K562 (cell line): Measurements from ENCODE around the gene STK17A. TPM values are rescaled to one million over a fixed set of nuclear protein-coding genes. Genes with fewer than 3 reads are reported as not detected.

Experiments
- ATAC-seq: fragments of 200-7000 bp; cut with Tn5 transposase; 3 replicates; pipeline ENCODE4 v1.9.1; 2020; ENCODE audit warnings: moderate library complexity
- BruUV-seq: library from RNA; stranded (reverse); fragments of 400-500 nt; replicated peaks from 2 replicates; lab custom pipeline; 2021; lab: Mats Ljungman, UMichigan
- CTCF ChIA-PET: fragments of 300-600 bp; formaldehyde crosslinking; extraction: SDS; loops from one replicate; lab custom pipeline; 2021; ENCODE audit warnings: low intra/inter-chr PET ratio; lab: Yijun Ruan, JAX
- POLR2A ChIA-PET: fragments of 300-600, 350-650 bp; sonication (Branson Sonifier 250); formaldehyde crosslinking; extraction: SDS; loops from one replicate; lab custom pipeline; 2021; ENCODE audit warnings: antibody characterized with exemption, inconsistent platforms; lab: Yijun Ruan, JAX
- DNase-seq, 4 experiments: peaks; one replicate each; pipeline versions ENCODE4 v3.0.0 to v3.0.0-alpha.2; 2011 to 2018; ENCODE audit warnings: low spot score in 3 of 4, mixed read lengths in 3 of 4; ENCODE audit errors: extremely low read depth in 1 of 4
- FAIRE-seq: peaks from 2 replicates; lab custom pipeline; 2011; peaks lifted over from hg19 to GRCh38; lab: Jason Lieb, UNC
- H2AFZ ChIP-seq: 2 replicates; pipeline ENCODE4 v1.6.0; 2011; ENCODE audit warnings: low read depth, low read length, control low read depth, inconsistent platforms
- H3K27ac ChIP-seq: fragments of 200-600 bp; 3 replicates; pipeline ENCODE4 v1.8.0; 2011; ENCODE audit warnings: low read depth, mild to moderate bottlenecking, control low read depth, inconsistent platforms, low read length, moderate library complexity, mixed read lengths; ENCODE audit errors: extremely low read depth
- H3K27me3 ChIP-seq, 2 experiments: fragments of 300-600 bp in 1 of 2; 2 replicates in 1 of 2; 3 replicates in 1 of 2; pipeline versions ENCODE4 v1.6.0 to v1.8.0; 2011; ENCODE audit warnings: inconsistent platforms in 2 of 2, low read length in 2 of 2, mild to moderate bottlenecking in 1 of 2, mixed read lengths in 1 of 2, moderate library complexity in 1 of 2; ENCODE audit not compliant: control insufficient read depth in 2 of 2, insufficient read depth in 2 of 2
- H3K36me3 ChIP-seq: fragments of 300-600 bp; 3 replicates; pipeline ENCODE4 v1.8.0; 2011; ENCODE audit warnings: mild to moderate bottlenecking, low read length, inconsistent platforms; ENCODE audit not compliant: control insufficient read depth, insufficient read depth
- H3K4me1 ChIP-seq, 2 experiments: fragments of 200-600 bp in 1 of 2; replicated peaks in 1 of 2; 2 replicates in 1 of 2; 3 replicates in 1 of 2; pipeline versions ENCODE4 v1.5.1 to v1.8.0; 2011; ENCODE audit warnings: inconsistent platforms in 2 of 2, low read length in 2 of 2, mild to moderate bottlenecking in 1 of 2, mixed read lengths in 1 of 2, moderate library complexity in 1 of 2; ENCODE audit not compliant: control insufficient read depth in 2 of 2, insufficient read depth in 2 of 2
- H3K4me2 ChIP-seq: 2 replicates; pipeline ENCODE4 v1.6.1; 2011; ENCODE audit warnings: low read length, control low read depth, inconsistent platforms, mixed read lengths; ENCODE audit not compliant: insufficient read depth
- H3K4me3 ChIP-seq: fragments of 200-600 bp; sonication (generic), shearing (Covaris generic); 2 replicates; pipeline ENCODE4 v1.5.1; 2016; ENCODE audit warnings: control low read depth, inconsistent platforms
- H3K79me2 ChIP-seq: fragments of 200-600 bp; 3 replicates; pipeline ENCODE4 v1.8.0; 2011; ENCODE audit warnings: low read length, inconsistent platforms; ENCODE audit not compliant: control insufficient read depth, insufficient read depth
- H3K9ac ChIP-seq, 2 experiments: 2 replicates each; pipeline versions ENCODE4 v1.6.0 to v1.6.1; 2011; ENCODE audit warnings: low read depth in 2 of 2, low read length in 2 of 2, control low read depth in 1 of 2, inconsistent platforms in 1 of 2, mild to moderate bottlenecking in 1 of 2, mixed read lengths in 1 of 2; ENCODE audit not compliant: insufficient read depth in 1 of 2
- H3K9me1 ChIP-seq: one replicate; pipeline ENCODE4 v1.6.0; 2011; ENCODE audit warnings: inconsistent platforms, mild to moderate bottlenecking, low read length, moderate library complexity; ENCODE audit not compliant: control insufficient read depth, insufficient read depth
- H3K9me3 ChIP-seq: replicated peaks from 2 replicates; pipeline ENCODE4 v1.5.1; 2011; ENCODE audit warnings: low read depth, low read length, inconsistent platforms; ENCODE audit not compliant: control insufficient read depth, insufficient read depth
- H4K20me1 ChIP-seq: replicated peaks from 2 replicates; pipeline ENCODE4 v1.6.1; 2011; ENCODE audit warnings: low read length, inconsistent platforms, mixed read lengths; ENCODE audit not compliant: control insufficient read depth, insufficient read depth
- CTCF ChIP-seq, 3 experiments: IDR thresholded peaks in 2 of 3; conservative IDR thresholded peaks in 1 of 3; 2 replicates each; pipeline ENCODE4 v1.5.1; 2011 to 2012; ENCODE audit warnings: low read length in 3 of 3, mild to moderate bottlenecking in 3 of 3, control low read depth in 2 of 3, improper control_type of control experiment in 1 of 3, inconsistent platforms in 1 of 3, low read depth in 1 of 3, mixed read lengths in 1 of 3, moderate library complexity in 1 of 3; ENCODE audit not compliant: insufficient read depth in 2 of 3
- FOSL1 ChIP-seq: fragments of 200-800 bp; sonication (Bioruptor generic); conservative IDR thresholded peaks from 2 replicates; pipeline ENCODE4 v1.6.1; 2016; ENCODE audit warnings: missing genetic modification characterization, missing compliant biosample characterization
- PHF21A ChIP-seq: fragments of 450-650 bp; IDR thresholded peaks from 2 replicates; pipeline ENCODE4 v1.6.1; 2017; ENCODE audit warnings: low read depth, borderline replicate concordance
- RAD21 ChIP-seq, 2 experiments: fragments of 250-450 bp in 1 of 2; fragments of 450-650 bp in 1 of 2; sonication (Bioruptor Pico) in 1 of 2; formaldehyde crosslinking in 1 of 2; IDR thresholded peaks in 1 of 2; conservative IDR thresholded peaks in 1 of 2; 2 replicates each; pipeline versions ENCODE4 v1.4.0 to v1.8.0; 2020 to 2022; ENCODE audit warnings: mild to moderate bottlenecking in 2 of 2, moderate library complexity in 1 of 2
- RBM34 ChIP-seq: fragments of 200-400 bp; formaldehyde crosslinking; IDR thresholded peaks from 2 replicates; pipeline ENCODE4 v1.6.1; 2018; ENCODE audit warnings: low read length, borderline replicate concordance; ENCODE audit not compliant: insufficient read depth
- in situ Hi-C: fragments of 300-500 bp; cut with MboI; formaldehyde crosslinking; loops from 4 replicates; pipeline ENCODE4 v1.15.0; 2018; ENCODE audit warnings: inconsistent platforms, mixed read lengths
- intact Hi-C: fragments of 100-400 bp; cut with micrococcal nuclease; formaldehyde crosslinking; loops from 2 replicates; pipeline ENCODE4 v1.14.2; 2022
- polyA plus RNA-seq, 8 experiments: library from polyadenylated mRNA; depleted of rRNA in 4 of 8; stranded (reverse) in 5 of 8; unstranded in 3 of 8; fragments of >200 nt; fragmentation: Nextera tagmentation in 2 of 8; fragmentation: Illumina TruSeq in 1 of 8; extraction: Ambion mirVana in 2 of 8; extraction: Trizol in 1 of 8; gene quantifications; 2 replicates each; pipeline versions ENCODE4 v1.2.1 to v1.2.3, GENCODE V29; 2011 to 2014; ENCODE audit warnings: inconsistent platforms in 1 of 8, missing spikeins in 1 of 8
- total RNA-seq, 7 experiments: library from RNA; depleted of rRNA in 6 of 7; stranded (reverse); fragments of >200 nt in 6 of 7; fragmentation: Illumina TruSeq in 2 of 7; extraction: Trizol in 2 of 7; gene quantifications; 2 replicates each; pipeline versions ENCODE4 v1.2.1 to v1.2.3, GENCODE V29; 2011 to 2021; ENCODE audit warnings: low replicate concordance in 1 of 7
- TF ChIP-seq, protein P1 (sequence below): fragments of 250-450 bp; sonication (Bioruptor Pico); IDR thresholded peaks from 2 replicates; pipeline ENCODE4 v1.5.0; 2021; ENCODE audit warnings: mild to moderate bottlenecking, moderate library complexity
- TF ChIP-seq, protein P2 (sequence below): fragments of 150-350 bp; conservative IDR thresholded peaks from 2 replicates; pipeline ENCODE4 v1.6.1; 2014; ENCODE audit warnings: low read length

The STK17A gene
- total and polyA plus RNA-seq, 9 of the 15 experiments (the other 6 are each of a cell fraction or from before 2014, with no cell fraction given) = 3.4 to 16.3 (median 13.2) TPM

DNA sequence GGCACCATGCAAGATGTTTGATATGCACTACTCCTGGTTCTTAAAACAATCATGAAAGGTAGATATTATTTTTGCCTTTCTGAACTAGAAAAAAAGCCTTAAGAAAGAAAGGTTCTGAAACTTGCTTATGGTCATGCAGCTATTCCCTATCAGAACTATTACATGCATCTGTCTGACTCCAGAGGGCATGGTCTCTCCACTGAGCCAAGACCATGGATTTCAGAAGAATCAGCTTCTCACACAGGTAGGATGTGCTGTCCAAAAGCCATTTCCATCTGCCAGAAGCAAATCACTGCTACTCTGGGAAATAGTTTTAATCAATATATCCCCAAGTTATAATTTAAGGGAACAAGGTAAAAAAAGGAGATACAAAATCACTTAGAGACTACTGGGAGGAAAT, 69.5 kb downstream of the STK17A start:
- BruUV-seq = no TSS peak
- ATAC-seq = no peak
- no peaks in the 10 kb centered on the region for H3K9me1 ChIP-seq
- FAIRE-seq = no peak
- no peak for DNase-seq
- H4K20me1 ChIP-seq = peaks cover 8% of the 10 kb centered on the region; the same call in 1 of the 2 replicates
- H3K79me2 ChIP-seq = peaks cover 56% of the 10 kb centered on the region
- no peak overlapping the region for H3K4me2 ChIP-seq
- no peak overlapping the region for H3K9ac ChIP-seq
- no peaks in the 10 kb centered on the region for H3K9me3 ChIP-seq
- intact Hi-C loops (no loop called here), in situ Hi-C loops (no loop called here)
- no peak overlapping the region for H3K4me3 ChIP-seq
- POLR2A ChIA-PET = no interaction called here
- no peaks in the 10 kb centered on the region for H3K27me3 ChIP-seq
- H3K36me3 ChIP-seq = peaks cover 53% of the 10 kb centered on the region; the same call in 2 of the 3 replicates
- CTCF ChIA-PET = interaction anchor here (1.3 to 1.7 kb wide), 2 partner anchors 158 to 186 kb away, joined by 6 to 7 read pairs; no protein-coding TSS in a partner anchor
- no peak overlapping the region for H2AFZ ChIP-seq
- H3K4me1 ChIP-seq = no peaks in the 10 kb centered on the region
- no peak overlapping the region for H3K27ac ChIP-seq
- no peak for TF ChIP-seq PHF21A
- TF ChIP-seq CTCF (IDR thresholded peaks at IDR 0.05 in 2 of 3, conservative IDR thresholded peaks at IDR 0.05 in 1 of 3; ENCODE audit: insufficient read depth in 2 of 3, low read depth in 1 of 3, low read length in 3 of 3) = peak in 1 of 3 experiments; percentile 17; a peak in 1 of 6 replicates
- TF ChIP-seq RAD21 (CRISPR knock-in tag; conservative IDR thresholded peaks at IDR 0.05 in 1 of 2, IDR thresholded peaks at IDR 0.05 in 1 of 2) = peak in 1 of 2 experiments; percentile 13; a peak in 2 of 4 replicates
- no peak for TF ChIP-seq RBM34
- TF ChIP-seq FOSL1 (tag) = no peak
- TF ChIP-seq, protein P1, sequence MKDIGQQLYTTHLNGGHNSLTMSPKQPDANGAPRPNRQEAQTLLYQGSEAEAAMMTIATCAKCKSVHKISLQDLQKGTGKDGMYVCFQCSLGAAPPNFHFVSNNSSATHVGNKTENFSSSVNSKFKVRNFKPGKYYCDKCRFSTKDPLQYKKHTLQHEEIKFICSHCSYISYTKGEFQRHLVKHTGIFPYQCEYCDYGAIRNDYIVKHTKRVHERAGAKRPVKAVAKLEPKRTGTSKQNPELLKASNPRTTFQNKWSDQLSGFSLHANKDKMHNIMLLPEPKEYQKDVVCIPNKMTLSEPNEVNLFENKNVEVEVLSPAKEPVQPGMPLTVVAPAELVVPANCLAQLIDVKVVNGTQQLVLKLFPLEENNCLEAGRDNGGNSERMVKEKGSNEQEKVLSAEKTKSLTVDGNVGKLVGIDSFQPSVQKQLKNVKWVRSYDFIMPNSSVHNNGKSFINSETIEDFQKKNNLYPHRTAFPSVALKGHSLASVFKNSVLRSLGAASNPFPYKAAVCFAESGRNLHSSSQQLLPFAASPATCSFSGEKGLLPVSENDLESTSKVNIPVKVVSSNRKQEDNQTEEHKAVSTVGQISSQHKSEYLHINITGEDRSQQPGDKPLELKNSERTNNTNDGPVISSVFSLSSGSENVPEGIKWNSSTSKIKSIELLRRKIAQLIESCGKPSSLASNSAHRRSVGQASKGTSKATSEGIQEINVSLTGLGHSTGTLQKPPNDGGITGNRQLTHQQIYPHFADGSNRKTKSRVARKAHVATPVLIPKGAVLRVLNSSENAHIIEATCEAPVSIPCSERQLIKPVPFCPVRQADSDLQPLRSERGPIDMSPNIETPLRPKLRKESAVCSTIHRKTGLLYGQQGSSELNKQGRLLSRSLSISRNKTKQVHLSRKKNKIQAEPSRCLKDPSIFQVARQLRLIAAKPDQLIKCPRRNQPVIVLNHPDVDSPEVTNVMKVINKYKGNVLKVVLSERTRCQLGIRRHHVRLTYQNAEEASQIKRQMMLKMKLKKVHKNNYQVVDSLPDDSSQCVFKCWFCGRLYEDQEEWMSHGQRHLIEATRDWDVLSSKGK (CRISPR knock-in tag) = no peak
- TF ChIP-seq, protein P2, sequence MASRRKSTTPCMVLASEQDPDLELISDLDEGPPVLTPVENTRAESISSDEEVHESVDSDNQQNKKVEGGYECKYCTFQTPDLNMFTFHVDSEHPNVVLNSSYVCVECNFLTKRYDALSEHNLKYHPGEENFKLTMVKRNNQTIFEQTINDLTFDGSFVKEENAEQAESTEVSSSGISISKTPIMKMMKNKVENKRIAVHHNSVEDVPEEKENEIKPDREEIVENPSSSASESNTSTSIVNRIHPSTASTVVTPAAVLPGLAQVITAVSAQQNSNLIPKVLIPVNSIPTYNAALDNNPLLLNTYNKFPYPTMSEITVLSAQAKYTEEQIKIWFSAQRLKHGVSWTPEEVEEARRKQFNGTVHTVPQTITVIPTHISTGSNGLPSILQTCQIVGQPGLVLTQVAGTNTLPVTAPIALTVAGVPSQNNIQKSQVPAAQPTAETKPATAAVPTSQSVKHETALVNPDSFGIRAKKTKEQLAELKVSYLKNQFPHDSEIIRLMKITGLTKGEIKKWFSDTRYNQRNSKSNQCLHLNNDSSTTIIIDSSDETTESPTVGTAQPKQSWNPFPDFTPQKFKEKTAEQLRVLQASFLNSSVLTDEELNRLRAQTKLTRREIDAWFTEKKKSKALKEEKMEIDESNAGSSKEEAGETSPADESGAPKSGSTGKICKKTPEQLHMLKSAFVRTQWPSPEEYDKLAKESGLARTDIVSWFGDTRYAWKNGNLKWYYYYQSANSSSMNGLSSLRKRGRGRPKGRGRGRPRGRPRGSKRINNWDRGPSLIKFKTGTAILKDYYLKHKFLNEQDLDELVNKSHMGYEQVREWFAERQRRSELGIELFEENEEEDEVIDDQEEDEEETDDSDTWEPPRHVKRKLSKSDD = no peak
